Mucosa of stomach (tissue), 1 donor: ENCODE results near the gene HMCES.
"Not testable (repeated sequence)": the region's sequence is repeated elsewhere in the genome, so short reads cannot be mapped to it uniquely, and the experiment has no call there.

Experiments
- H3K27me3 ChIP-seq: one replicate; pipeline ENCODE4 v1.7.0; 2013; ENCODE audit warnings: mild to moderate bottlenecking, low read length; ENCODE audit not compliant: control insufficient read depth, insufficient read depth
- H3K36me3 ChIP-seq: one replicate; pipeline ENCODE4 v1.7.0; 2013; ENCODE audit warnings: low read length; ENCODE audit not compliant: control insufficient read depth, insufficient read depth
- H3K4me1 ChIP-seq: one replicate; pipeline ENCODE4 v1.7.0; 2013; ENCODE audit warnings: mild to moderate bottlenecking, low read length; ENCODE audit not compliant: control insufficient read depth, insufficient read depth
- H3K4me3 ChIP-seq: one replicate; pipeline ENCODE4 v1.7.0; 2013; ENCODE audit warnings: low read length
- H3K9ac ChIP-seq: one replicate; pipeline ENCODE4 v1.7.0; 2013; ENCODE audit warnings: mild to moderate bottlenecking, low read length, moderate library complexity
- H3K9me3 ChIP-seq: one replicate; pipeline ENCODE4 v1.7.0; 2013; ENCODE audit warnings: mild to moderate bottlenecking, low read length, moderate library complexity; ENCODE audit not compliant: control insufficient read depth
- donor health status: Pancreatic carcinoma.

HMCES gene

DNA sequence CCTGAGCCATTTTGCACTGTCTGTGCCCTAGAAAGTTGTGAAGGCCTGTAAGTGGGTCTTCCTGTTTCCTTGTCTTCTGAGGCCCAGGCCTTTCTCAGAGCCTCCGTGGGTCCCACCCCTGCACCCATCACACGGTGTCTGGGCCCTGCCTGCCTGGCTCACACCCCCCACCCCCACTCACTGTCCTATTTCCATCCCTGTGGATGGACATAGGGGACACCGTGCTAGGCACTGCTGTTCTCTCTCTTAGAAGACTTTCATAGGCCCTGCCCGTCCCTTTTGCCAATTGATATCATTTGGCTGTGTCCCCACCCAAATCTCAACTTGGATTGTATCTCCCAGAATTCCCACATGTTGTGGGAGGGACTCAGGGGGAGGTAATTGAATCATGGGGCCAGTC is 59.0 kb downstream of the HMCES start:
- not testable (repeated sequence) for H3K27me3 ChIP-seq, H3K9ac ChIP-seq, H3K36me3 ChIP-seq, H3K4me1 ChIP-seq, H3K4me3 ChIP-seq, H3K9me3 ChIP-seq

- not testable (repeated sequence) for H3K9ac ChIP-seq
Observed at GRCh38 chr3:129339186-129339585, 60.5 kb downstream of the HMCES start.

GRCh38 chr3:129339833-129340232 is 61.2 kb downstream of the HMCES start:
- H3K9ac ChIP-seq, H3K9me3 ChIP-seq, H3K4me3 ChIP-seq, H3K36me3 ChIP-seq: not testable (repeated sequence)
- peaks cover 21% of the 10 kb centered on the region for H3K4me1 ChIP-seq
- peaks cover 10% of the 10 kb centered on the region for H3K27me3 ChIP-seq

More at GRCh38 chr3:129339186-129339585, 60.5 kb downstream of the HMCES start:
- not testable (repeated sequence) for H3K4me3 ChIP-seq, H3K36me3 ChIP-seq, H3K27me3 ChIP-seq, H3K9me3 ChIP-seq
- H3K4me1 ChIP-seq: peaks cover 16% of the 10 kb centered on the region

- Histone ChIP-seq H3K9me3 (no peaks in the 10 kb centered on the region), H3K4me3 (no peak overlapping the region), H3K9ac (no peak overlapping the region), H3K4me1 (peaks cover 18% of the 10 kb centered on the region), H3K36me3 (no peaks in the 10 kb centered on the region), H3K27me3 (peaks cover 15% of the 10 kb centered on the region)
Observed at GRCh38 chr3:129341331-129342141, 62.9 kb downstream of the HMCES start.

GRCh38 chr3:129343643-129344360 is 65.1 kb downstream of the HMCES start:
- H3K36me3 ChIP-seq: no peaks in the 10 kb centered on the region

DNA sequence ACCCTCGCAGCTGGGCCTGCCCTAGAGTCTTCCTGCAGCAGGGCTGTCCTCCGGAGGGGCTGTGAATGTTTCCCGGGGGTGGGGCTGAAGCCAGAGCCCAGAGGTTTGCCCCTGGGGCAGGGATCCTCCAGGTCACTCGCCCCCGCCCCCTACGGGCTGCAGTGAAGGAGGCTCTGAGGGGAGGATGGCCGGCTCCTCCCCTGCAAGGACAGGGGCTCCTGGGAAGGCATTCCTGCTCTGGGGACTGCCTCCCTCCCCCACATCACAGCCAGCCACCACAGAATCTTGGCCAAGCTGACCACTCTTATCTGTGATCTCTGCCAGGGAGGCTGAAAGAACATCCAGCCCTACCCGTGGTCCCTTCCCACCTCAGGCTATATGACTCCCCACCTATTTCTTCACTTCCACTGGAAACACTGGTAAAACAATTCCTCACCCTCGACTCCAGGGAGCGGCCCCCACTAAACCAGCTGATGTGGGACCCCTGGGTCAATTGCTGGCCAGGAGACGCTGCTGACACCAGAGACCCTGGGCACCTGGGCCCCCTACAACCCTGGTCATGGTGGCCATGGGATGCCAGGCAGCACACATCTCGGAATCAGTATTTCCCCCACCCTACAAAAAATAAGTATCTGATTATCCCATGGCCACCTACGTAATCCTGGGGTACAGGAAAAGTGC is 66.0 kb downstream of the HMCES start:
- H3K9me3 ChIP-seq: no peaks in the 10 kb centered on the region
- H3K27me3 ChIP-seq: peaks cover 15% of the 10 kb centered on the region
- no peaks in the 10 kb centered on the region for H3K36me3 ChIP-seq
- no peak overlapping the region for H3K9ac ChIP-seq
- H3K4me1 ChIP-seq: peaks cover 17% of the 10 kb centered on the region
- no peak overlapping the region for H3K4me3 ChIP-seq

More at GRCh38 chr3:129343643-129344360, 65.1 kb downstream of the HMCES start:
- Histone ChIP-seq H3K9me3 (no peaks in the 10 kb centered on the region), H3K4me1 (peaks cover 17% of the 10 kb centered on the region), H3K4me3 (no peak overlapping the region), H3K9ac (peak overlapping the region; percentile 43), H3K27me3 (peaks cover 15% of the 10 kb centered on the region)

- H3K4me1 ChIP-seq: peaks cover 17% of the 10 kb centered on the region
- H3K36me3 ChIP-seq: no peaks in the 10 kb centered on the region
- no peak overlapping the region for H3K4me3 ChIP-seq
- H3K9me3 ChIP-seq: no peaks in the 10 kb centered on the region
- H3K27me3 ChIP-seq: peaks cover 15% of the 10 kb centered on the region
- no peak overlapping the region for H3K9ac ChIP-seq
Observed at GRCh38 chr3:129345281-129345680, 66.6 kb downstream of the HMCES start.

GRCh38 chr3:129345971-129346370 is 67.3 kb downstream of the HMCES start:
- Histone ChIP-seq H3K9ac (no peak overlapping the region), H3K9me3 (no peaks in the 10 kb centered on the region), H3K4me1 (peaks cover 17% of the 10 kb centered on the region), H3K4me3 (no peak overlapping the region), H3K27me3 (peaks cover 15% of the 10 kb centered on the region), H3K36me3 (no peaks in the 10 kb centered on the region)

- Histone ChIP-seq H3K9ac (no peak overlapping the region), H3K9me3 (no peaks in the 10 kb centered on the region), H3K36me3 (no peaks in the 10 kb centered on the region), H3K27me3 (peaks cover 15% of the 10 kb centered on the region), H3K4me3 (no peak overlapping the region), H3K4me1 (peaks cover 17% of the 10 kb centered on the region)
Observed at GRCh38 chr3:129346695-129347457, 68.2 kb downstream of the HMCES start.

DNA sequence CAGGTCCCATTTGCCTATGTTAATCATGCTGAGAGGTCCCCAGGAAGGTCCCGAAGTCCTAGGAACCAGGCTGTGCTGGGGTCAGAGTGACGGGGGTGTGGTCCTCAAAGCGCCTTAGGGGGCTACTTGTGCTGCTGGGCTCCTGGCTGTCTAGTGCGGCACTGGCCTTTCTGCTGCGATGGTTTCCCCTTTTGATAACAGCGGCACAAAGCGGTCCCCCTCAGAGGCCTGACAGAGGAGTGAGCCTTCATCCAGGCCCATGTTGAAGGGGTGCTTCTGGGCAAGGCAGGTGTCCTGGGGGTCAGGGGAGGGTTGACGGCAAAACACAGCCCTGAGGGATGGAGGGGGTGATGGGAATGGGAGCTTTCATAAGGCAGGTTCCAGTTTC is 68.8 kb downstream of the HMCES start:
- peaks cover 15% of the 10 kb centered on the region for H3K27me3 ChIP-seq
- H3K9ac ChIP-seq: no peak overlapping the region
- H3K9me3 ChIP-seq: no peaks in the 10 kb centered on the region
- H3K4me3 ChIP-seq: no peak overlapping the region
- H3K36me3 ChIP-seq: no peaks in the 10 kb centered on the region
- peaks cover 17% of the 10 kb centered on the region for H3K4me1 ChIP-seq

GRCh38 chr3:129348734-129349133 is 70.1 kb downstream of the HMCES start:
- H3K9me3 ChIP-seq: no peaks in the 10 kb centered on the region
- H3K36me3 ChIP-seq: no peaks in the 10 kb centered on the region
- peaks cover 11% of the 10 kb centered on the region for H3K4me1 ChIP-seq
- no peak overlapping the region for H3K4me3 ChIP-seq
- H3K27me3 ChIP-seq: peaks cover 15% of the 10 kb centered on the region
- H3K9ac ChIP-seq: no peak overlapping the region
